Measurements from ENCODE around the gene GOLPH3. TPM values are rescaled to one million over a fixed set of nuclear protein-coding genes. Genes with fewer than 3 reads are reported as not detected.
A peak's percentile ranks its signal among the peaks of the same experiment; 100 is the strongest.
"Not testable (repeated sequence)": the region's sequence is repeated elsewhere in the genome, so short reads cannot be mapped to it uniquely, and the experiment has no call there.

GOLPH3 gene
- total and polyA plus RNA-seq, 2 experiments from 2014 or later, result 68.5 to 96.1 TPM

DNA sequence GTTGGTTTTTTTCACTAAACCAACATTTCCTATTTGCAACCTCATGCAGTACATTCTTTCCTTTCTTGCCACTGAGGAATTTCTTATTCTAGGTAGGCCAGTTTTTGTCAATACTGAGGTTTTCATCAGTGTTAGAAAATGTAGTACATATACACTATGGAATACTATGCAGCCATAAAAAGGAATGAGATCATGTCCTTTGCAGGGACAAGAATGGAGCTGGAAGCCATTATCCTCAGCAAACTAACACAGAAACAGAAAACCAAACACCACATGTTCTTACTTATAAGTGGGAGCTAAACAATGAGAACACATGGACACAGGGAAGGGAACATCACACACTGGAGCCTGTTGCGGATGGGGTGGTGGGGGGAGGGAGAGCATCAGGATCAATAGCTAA is 93.6 kb downstream of the GOLPH3 start:
- H3K9me3 Mint-ChIP-seq; H3K27ac ChIP-seq (ENCODE audit: low read depth); H3K36me3 Mint-ChIP-seq (ENCODE audit: low read depth); DNase-seq (ENCODE audit: low spot score); H3K4me1 Mint-ChIP-seq; H3K79me2 ChIP-seq (replicated peaks; ENCODE audit: insufficient read depth); H3K27me3 ChIP-seq (ENCODE audit: insufficient read depth); H3F3A ChIP-seq (replicated peaks; ENCODE audit: low read depth); H3K27ac Mint-ChIP-seq; H3K4me2 ChIP-seq; ATAC-seq; H3K9me2 ChIP-seq (ENCODE audit: insufficient read depth); H3K4me3 Mint-ChIP-seq; H3K36me3 ChIP-seq (ENCODE audit: insufficient read depth); H4K20me1 ChIP-seq (replicated peaks; ENCODE audit: insufficient read depth); H3K4me1 ChIP-seq (ENCODE audit: insufficient read depth); H3K4me3 ChIP-seq; H3K27me3 Mint-ChIP-seq (ENCODE audit: insufficient read depth, low read depth, poor library complexity); H2AFZ ChIP-seq: not testable (repeated sequence)

DNA sequence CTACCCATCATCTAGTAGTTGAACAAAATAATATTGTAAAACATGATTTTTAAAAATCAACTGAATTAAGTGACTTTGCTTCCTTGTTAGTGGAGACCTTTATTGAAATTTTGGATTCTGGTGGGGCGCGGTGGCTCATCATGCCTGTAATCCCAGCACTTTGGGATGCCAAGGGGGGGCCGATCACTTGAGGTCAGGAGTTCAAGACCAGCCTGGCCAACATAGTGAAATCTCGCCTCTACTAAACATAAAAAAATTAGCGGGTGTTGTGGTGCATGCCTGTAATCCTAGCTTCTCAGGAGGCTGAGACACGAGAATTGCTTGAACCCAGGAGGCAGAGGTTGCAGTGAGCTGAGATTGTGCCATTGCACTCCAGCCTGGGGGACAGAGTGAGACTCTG is 95.3 kb downstream of the GOLPH3 start:
- H3K27me3 Mint-ChIP-seq (ENCODE audit: insufficient read depth, low read depth, poor library complexity); H3K36me3 Mint-ChIP-seq (ENCODE audit: low read depth); H3K4me1 ChIP-seq (ENCODE audit: insufficient read depth); H3K4me2 ChIP-seq; H3K27ac Mint-ChIP-seq; H3K79me2 ChIP-seq (replicated peaks; ENCODE audit: insufficient read depth); H4K20me1 ChIP-seq (replicated peaks; ENCODE audit: insufficient read depth); H3K4me1 Mint-ChIP-seq; H3K27ac ChIP-seq (ENCODE audit: low read depth); ATAC-seq; H3F3A ChIP-seq (replicated peaks; ENCODE audit: low read depth); H3K4me3 Mint-ChIP-seq; DNase-seq (ENCODE audit: low spot score); H3K9me2 ChIP-seq (ENCODE audit: insufficient read depth); H3K9me3 Mint-ChIP-seq; H3K27me3 ChIP-seq (ENCODE audit: insufficient read depth); H3K4me3 ChIP-seq; H3K36me3 ChIP-seq (ENCODE audit: insufficient read depth); H2AFZ ChIP-seq: not testable (repeated sequence)

DNA sequence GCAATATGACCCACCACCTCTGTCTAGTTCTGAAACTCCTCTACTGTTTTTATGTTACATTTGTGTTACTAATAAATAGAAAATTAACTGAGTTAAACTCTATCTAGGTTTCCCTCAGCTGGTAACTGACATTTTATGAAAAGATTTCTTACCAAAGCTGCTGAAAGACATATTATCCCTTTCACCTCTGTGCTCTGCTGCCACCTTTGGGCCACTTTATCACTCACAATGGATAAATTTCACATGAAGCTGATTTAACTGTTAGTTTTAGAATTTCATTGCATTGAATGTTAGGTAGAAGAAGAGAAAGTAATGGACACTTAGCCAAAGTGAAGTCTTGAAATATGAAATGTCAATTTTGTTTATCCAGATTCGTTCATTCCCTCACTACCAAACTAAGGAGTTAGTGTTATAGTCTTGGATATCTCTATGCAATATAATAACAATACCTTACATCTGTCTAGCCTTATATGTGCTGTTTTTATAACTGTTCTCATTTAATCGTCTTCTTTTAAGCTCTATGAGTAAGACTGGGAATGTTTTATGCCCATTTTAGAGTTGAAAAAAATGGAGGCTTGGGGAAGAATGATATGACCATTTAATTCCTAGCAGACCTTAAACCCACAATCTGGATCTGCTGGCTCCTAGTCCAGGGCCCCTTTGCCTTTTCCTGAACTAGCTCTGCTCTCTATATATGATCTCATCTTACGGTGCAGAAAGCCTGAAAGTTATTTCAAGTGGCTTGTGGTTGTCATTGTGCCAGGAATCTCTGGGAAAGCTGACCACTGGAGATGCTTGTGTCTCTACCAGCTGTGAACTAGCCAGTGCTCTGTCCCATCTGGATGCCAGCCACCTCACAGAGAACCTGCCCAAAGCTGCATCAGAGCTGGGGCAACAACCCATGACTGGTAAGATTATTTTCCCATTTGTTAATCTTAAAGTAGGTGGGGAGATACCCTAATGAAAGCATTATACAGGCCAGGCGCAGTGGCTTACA is 97.1 kb downstream of the GOLPH3 start:
- H3K79me2 ChIP-seq (replicated peaks; ENCODE audit: insufficient read depth), result no peaks in the 10 kb centered on the region
- Mint-ChIP-seq H3K4me1 (no peaks in the 10 kb centered on the region), H3K9me3 (no peaks in the 10 kb centered on the region), H3K27ac (no peak overlapping the region), H3K36me3 (ENCODE audit: low read depth) (0 out of 3 replicates have a peak, but pooled peaks cover 4% of the 10 kb centered on the region), H3K4me3 (no peak overlapping the region), H3K27me3 (ENCODE audit: insufficient read depth, low read depth, poor library complexity) (peaks cover 2% of the 10 kb centered on the region)
- DNase-seq (ENCODE audit: low spot score), result peak; percentile 75
- no peaks in the 10 kb centered on the region for H3K27me3 ChIP-seq (ENCODE audit: insufficient read depth)
- H3F3A ChIP-seq (replicated peaks; ENCODE audit: low read depth), result no peaks in the 10 kb centered on the region
- TF ChIP-seq, protein P1, sequence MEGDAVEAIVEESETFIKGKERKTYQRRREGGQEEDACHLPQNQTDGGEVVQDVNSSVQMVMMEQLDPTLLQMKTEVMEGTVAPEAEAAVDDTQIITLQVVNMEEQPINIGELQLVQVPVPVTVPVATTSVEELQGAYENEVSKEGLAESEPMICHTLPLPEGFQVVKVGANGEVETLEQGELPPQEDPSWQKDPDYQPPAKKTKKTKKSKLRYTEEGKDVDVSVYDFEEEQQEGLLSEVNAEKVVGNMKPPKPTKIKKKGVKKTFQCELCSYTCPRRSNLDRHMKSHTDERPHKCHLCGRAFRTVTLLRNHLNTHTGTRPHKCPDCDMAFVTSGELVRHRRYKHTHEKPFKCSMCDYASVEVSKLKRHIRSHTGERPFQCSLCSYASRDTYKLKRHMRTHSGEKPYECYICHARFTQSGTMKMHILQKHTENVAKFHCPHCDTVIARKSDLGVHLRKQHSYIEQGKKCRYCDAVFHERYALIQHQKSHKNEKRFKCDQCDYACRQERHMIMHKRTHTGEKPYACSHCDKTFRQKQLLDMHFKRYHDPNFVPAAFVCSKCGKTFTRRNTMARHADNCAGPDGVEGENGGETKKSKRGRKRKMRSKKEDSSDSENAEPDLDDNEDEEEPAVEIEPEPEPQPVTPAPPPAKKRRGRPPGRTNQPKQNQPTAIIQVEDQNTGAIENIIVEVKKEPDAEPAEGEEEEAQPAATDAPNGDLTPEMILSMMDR (conservative IDR thresholded peaks at IDR 0.05; ENCODE audit: low read depth in 2 of 2), result peak; percentile 86 to 93
- TF ChIP-seq NANOG (IDR thresholded peaks at IDR 0.05; ENCODE audit: borderline replicate concordance), result no peak
- H3K27ac ChIP-seq (ENCODE audit: low read depth), result no peak overlapping the region
- ATAC-seq, result peak; percentile 28; the same call in 1 of the 3 replicates
- no peak overlapping the region for H3K4me2 ChIP-seq
- H3K9me2 ChIP-seq (ENCODE audit: insufficient read depth), result no peaks in the 10 kb centered on the region
- no peaks in the 10 kb centered on the region for H4K20me1 ChIP-seq (replicated peaks; ENCODE audit: insufficient read depth)
- no peak overlapping the region for H2AFZ ChIP-seq
- no peaks in the 10 kb centered on the region for H3K36me3 ChIP-seq (ENCODE audit: insufficient read depth)
- H3K4me1 ChIP-seq (ENCODE audit: insufficient read depth), result no peaks in the 10 kb centered on the region
- no peak overlapping the region for H3K4me3 ChIP-seq

Small RNA genes within 50 kb of the gene (small RNA-seq; reads per million reads assigned to genes)
- not detected for gene RF00019 (ENCODE audit: low replicate concordance)

Other genes starting within 250 kb of the GOLPH3 start
- gene MTMR12, start 138.6 kb upstream of the GOLPH3 start, total RNA-seq (2014; rRNA removed; shearing (Covaris generic)), result 47.4 and 51.6 TPM in 2 replicates
- gene MTMR12, start 138.6 kb upstream of the GOLPH3 start, polyA plus RNA-seq (2016; fragmentation: Nextera tagmentation; extraction: Ambion mirVana), result 17.7 and 18.3 TPM in 2 replicates

Data from GM23338 (cell line).